GM12878 (cell line): ENCODE results near the gene FANCI. TPM values are rescaled to one million over a fixed set of nuclear protein-coding genes. Genes with fewer than 3 reads are reported as not detected.

Experiments
- ATAC-seq: fragments of 200-7000 bp; cut with Tn5 transposase; 3 replicates; pipeline ENCODE4 v1.9.1; 2020; ENCODE audit warnings: mild to moderate bottlenecking, moderate library complexity
- BruUV-seq: library from RNA; stranded (reverse); fragments of 400-500 nt; replicated peaks from 2 replicates; lab custom pipeline; 2021; lab: Mats Ljungman, UMichigan
- CTCF ChIA-PET: fragments of 300-600 bp; sonication (Branson Sonifier 250); formaldehyde crosslinking; extraction: SDS; loops from one replicate; lab custom pipeline; 2021; ENCODE audit warnings: inconsistent platforms; lab: Yijun Ruan, JAX
- POLR2A ChIA-PET: fragments of 350-600 bp; formaldehyde crosslinking; extraction: SDS; loops from one replicate; lab custom pipeline; 2021; ENCODE audit warnings: inconsistent platforms; lab: Charles Lee
- RAD21 ChIA-PET: fragments of 300-600 bp; sonication (Branson Sonifier 250); formaldehyde crosslinking; loops from one replicate; lab custom pipeline; 2023; ENCODE audit warnings: antibody characterized with exemption; ENCODE audit not compliant: unreplicated experiment; lab: Charles Lee
- SMC1A ChIA-PET: fragments of 300-600 bp; sonication (Branson Sonifier 250); formaldehyde crosslinking; loops from one replicate; lab custom pipeline; 2023; ENCODE audit not compliant: unreplicated experiment, uncharacterized antibody; lab: Charles Lee
- DNase-seq: peaks from one replicate; pipeline ENCODE4 v3.0.0-alpha.2; 2011; ENCODE audit warnings: low read depth, low spot score
- FAIRE-seq: peaks from 3 replicates; lab custom pipeline; 2011; peaks lifted over from hg19 to GRCh38; lab: Jason Lieb, UNC
- H2AFZ ChIP-seq: 2 replicates; pipeline ENCODE4 v1.6.0; 2011; ENCODE audit warnings: low read depth, low read length, control low read depth; ENCODE audit not compliant: control insufficient read depth
- H3K27ac ChIP-seq: 2 replicates; pipeline ENCODE4 v1.5.1; 2011; ENCODE audit warnings: control low read depth; ENCODE audit not compliant: control insufficient read depth, insufficient read depth
- H3K27me3 ChIP-seq, 2 experiments: replicated peaks in 1 of 2; 2 replicates each; pipeline versions ENCODE4 v1.6.0 to v1.6.1; 2011; ENCODE audit warnings: low read length in 1 of 2; ENCODE audit not compliant: control insufficient read depth in 2 of 2, insufficient read depth in 2 of 2
- H3K36me3 ChIP-seq, 2 experiments: 2 replicates each; pipeline ENCODE4 v1.5.1; 2011; ENCODE audit warnings: low read length in 1 of 2; ENCODE audit not compliant: control insufficient read depth in 2 of 2, insufficient read depth in 2 of 2
- H3K4me1 ChIP-seq: 2 replicates; pipeline ENCODE4 v1.6.1; 2011; ENCODE audit warnings: mild to moderate bottlenecking, low read length, moderate library complexity, mixed read lengths; ENCODE audit not compliant: control insufficient read depth, insufficient read depth
- H3K4me2 ChIP-seq: 2 replicates; pipeline ENCODE4 v1.6.0; 2011; ENCODE audit warnings: control low read depth; ENCODE audit not compliant: control insufficient read depth, insufficient read depth
- H3K4me3 ChIP-seq: fragments of 200-600 bp; sonication (generic); 2 replicates; pipeline ENCODE4 v1.5.1; 2016
- H3K79me2 ChIP-seq: 2 replicates; pipeline ENCODE4 v1.6.0; 2011; ENCODE audit warnings: low read length; ENCODE audit not compliant: control insufficient read depth, insufficient read depth
- H3K9ac ChIP-seq: 2 replicates; pipeline ENCODE4 v1.8.0; 2011; ENCODE audit warnings: low read length, control low read depth, mixed read lengths; ENCODE audit not compliant: control insufficient read depth, insufficient read depth
- H3K9me3 ChIP-seq: replicated peaks from 3 replicates; pipeline ENCODE4 v1.5.1; 2011; ENCODE audit warnings: mild to moderate bottlenecking, low read length; ENCODE audit not compliant: control insufficient read depth, insufficient read depth
- H4K20me1 ChIP-seq: 2 replicates; pipeline ENCODE4 v1.6.0; 2011; ENCODE audit not compliant: control insufficient read depth, insufficient read depth
- BCLAF1 ChIP-seq: fragments of 450-650 bp; IDR thresholded peaks from 2 replicates; pipeline ENCODE4 v1.6.1; 2017; ENCODE audit warnings: antibody characterized with exemption, mild to moderate bottlenecking, moderate library complexity
- EZH2 ChIP-seq: IDR thresholded peaks from 2 replicates; pipeline ENCODE4 v1.6.1; 2012; ENCODE audit warnings: low read depth, mild to moderate bottlenecking, control low read depth, inconsistent platforms, low read length, borderline replicate concordance; ENCODE audit not compliant: control insufficient read depth
- FOXM1 ChIP-seq: IDR thresholded peaks from 2 replicates; pipeline ENCODE4 v1.6.1; 2012; ENCODE audit warnings: low read depth, mild to moderate bottlenecking, inconsistent platforms, low read length, moderate library complexity
- LARP7 ChIP-seq: fragments of 450-650 bp; IDR thresholded peaks from 2 replicates; pipeline ENCODE4 v1.6.1; 2017; ENCODE audit warnings: mild to moderate bottlenecking
- POLR2A ChIP-seq: IDR thresholded peaks from 2 replicates; pipeline ENCODE4 v1.6.1; 2011; ENCODE audit warnings: low read depth, mild to moderate bottlenecking, low read length
- STAT1 ChIP-seq: fragments of 450-650 bp; conservative IDR thresholded peaks from 2 replicates; pipeline ENCODE4 v1.6.1; 2014; ENCODE audit warnings: antibody characterized with exemption, mild to moderate bottlenecking
- WGBS: methylation state at CpG from one replicate; pipeline ENCODE4 v1.1.6; 2016; ENCODE audit warnings: low lambda C conversion rate; ENCODE audit not compliant: insufficient replicate concordance, insufficient coverage; ENCODE audit errors: missing lambda C conversion rate; 5-methylcytosine and 5-hydroxymethylcytosine counted together
- in situ Hi-C: fragments of 300-500 bp; cut with MboI; formaldehyde crosslinking; loops from 9 replicates; pipeline ENCODE4 v1.14.3; 2018; ENCODE audit warnings: mixed read lengths
- intact Hi-C: fragments of 100-400 bp; cut with micrococcal nuclease; formaldehyde crosslinking; loops from one replicate; pipeline ENCODE4 v1.14.2; 2022; ENCODE audit not compliant: unreplicated experiment
- polyA plus RNA-seq, 11 experiments: library from polyadenylated mRNA; depleted of rRNA in 4 of 11; unstranded in 6 of 11; stranded (reverse) in 5 of 11; fragments of >200 nt; fragmentation: Nextera tagmentation in 4 of 11; fragmentation: Illumina TruSeq in 1 of 11; extraction: Ambion mirVana in 4 of 11; extraction: Trizol in 1 of 11; gene quantifications; 1 replicate in 1 of 11; 2 replicates in 10 of 11; pipeline versions ENCODE4 v1.2.1 to v1.2.3, GENCODE V29; 2011 to 2016; ENCODE audit warnings: inconsistent platforms in 2 of 11, missing spikeins in 2 of 11, low read depth in 1 of 11
- total RNA-seq, 4 experiments: library from RNA; depleted of rRNA in 3 of 4; stranded (reverse); fragments of >200 nt in 3 of 4; fragmentation: Illumina TruSeq in 1 of 4; extraction: Trizol in 1 of 4; gene quantifications; 2 replicates each; pipeline versions ENCODE4 v1.2.1 to v1.2.3, GENCODE V29; 2013 to 2021
- TF ChIP-seq, protein P1 (sequence below): fragments of 450-650 bp; IDR thresholded peaks from 2 replicates; pipeline ENCODE4 v1.6.1; 2016; ENCODE audit warnings: mild to moderate bottlenecking

Gene FANCI
- total and polyA plus RNA-seq, 10 of the 15 experiments (the other 5 are each of a cell fraction or from before 2014, with no cell fraction given): 38.1 to 129 (median 82.4) TPM

- peaks cover 49% of the 10 kb centered on the region for H3K79me2 ChIP-seq
- no peaks in the 10 kb centered on the region for H3K9me3 ChIP-seq
- H3K27ac ChIP-seq: peak overlapping the region; percentile 90; the same call in 1 of the 2 replicates
- no peak overlapping the region for H2AFZ ChIP-seq
- DNase-seq (no peak), FAIRE-seq (no peak), ATAC-seq (no peak)
- peaks cover 12% of the 10 kb centered on the region for H4K20me1 ChIP-seq
- peak overlapping the region; percentile 76 for H3K4me3 ChIP-seq
- peak overlapping the region; percentile 91 for H3K9ac ChIP-seq
- RAD21 ChIA-PET: no interaction called here
- peaks cover 15 to 34% of the 10 kb centered on the region in 2 experiments for H3K36me3 ChIP-seq
- peaks cover 33% of the 10 kb centered on the region for H3K4me1 ChIP-seq
- in situ Hi-C loops: no loop called here
- peak overlapping the region; percentile 88 for H3K4me2 ChIP-seq
- TF ChIP-seq FOXM1: no peak
- no peak for TF ChIP-seq LARP7
- peak; percentile 43 for TF ChIP-seq POLR2A
- TF ChIP-seq, all 136 proteins: peak for 1
- ChIA-PET CTCF (interaction anchor here (1.0 to 13.0 kb wide), 5 partner anchors 18 to 127 kb away, joined by 3 to 116 read pairs (median 3); partner anchors contain the start of gene FANCI), SMC1A (no interaction called here), POLR2A (no interaction called here)
- intact Hi-C loops: loop anchor here (5.0 kb wide), 1 partner anchor 126 kb away; no protein-coding TSS in a partner anchor
- TSS peak; percentile 65 for BruUV-seq
- H3K27me3 ChIP-seq: no peaks in the 10 kb centered on the region
- 88% methylated on average over 53 of the region's 57 CpGs for WGBS
Observed at GRCh38 chr15:89333011-89333860, 89.5 kb downstream of the FANCI start.

DNA sequence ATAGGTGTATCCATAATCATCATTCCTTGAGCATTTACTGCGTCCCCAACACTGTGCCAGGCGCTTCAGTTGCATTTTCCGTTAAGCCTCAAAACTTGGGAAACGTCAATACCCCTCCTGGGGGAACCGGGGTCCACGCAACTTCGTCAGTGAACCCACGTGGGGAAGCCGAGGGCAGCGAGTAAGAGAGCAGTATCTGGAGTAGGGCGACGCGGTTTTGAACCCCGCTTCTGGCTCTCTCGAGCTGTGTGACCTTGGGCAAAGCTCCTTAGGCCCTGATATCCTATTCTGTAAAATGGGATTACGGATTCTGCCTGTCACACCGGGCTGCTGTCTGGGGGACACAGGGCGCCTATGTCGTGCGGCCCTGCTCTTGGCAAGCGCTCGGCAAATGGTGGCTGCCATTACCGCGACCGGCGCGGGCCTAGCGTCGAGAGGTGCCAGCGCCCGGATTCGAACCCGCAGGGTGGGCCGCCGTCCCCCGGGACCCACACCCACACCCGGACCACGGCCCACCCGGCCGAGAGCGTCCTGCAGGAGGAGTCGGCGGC lies 90.3 kb downstream of the FANCI start:
- no peak for ATAC-seq
- TF ChIP-seq STAT1 (no peak), EZH2 (no peak), BCLAF1 (no peak)
- TF ChIP-seq, protein P1, sequence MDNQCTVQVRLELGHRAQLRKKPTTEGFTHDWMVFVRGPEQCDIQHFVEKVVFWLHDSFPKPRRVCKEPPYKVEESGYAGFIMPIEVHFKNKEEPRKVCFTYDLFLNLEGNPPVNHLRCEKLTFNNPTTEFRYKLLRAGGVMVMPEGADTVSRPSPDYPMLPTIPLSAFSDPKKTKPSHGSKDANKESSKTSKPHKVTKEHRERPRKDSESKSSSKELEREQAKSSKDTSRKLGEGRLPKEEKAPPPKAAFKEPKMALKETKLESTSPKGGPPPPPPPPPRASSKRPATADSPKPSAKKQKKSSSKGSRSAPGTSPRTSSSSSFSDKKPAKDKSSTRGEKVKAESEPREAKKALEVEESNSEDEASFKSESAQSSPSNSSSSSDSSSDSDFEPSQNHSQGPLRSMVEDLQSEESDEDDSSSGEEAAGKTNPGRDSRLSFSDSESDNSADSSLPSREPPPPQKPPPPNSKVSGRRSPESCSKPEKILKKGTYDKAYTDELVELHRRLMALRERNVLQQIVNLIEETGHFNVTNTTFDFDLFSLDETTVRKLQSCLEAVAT: no peak

More for the DNA sequence above, 90.3 kb downstream of the FANCI start:
- Histone ChIP-seq H3K4me2 (peak overlapping the region; percentile 88), H3K4me1 (peaks cover 31% of the 10 kb centered on the region), H3K79me2 (peaks cover 49% of the 10 kb centered on the region), H2AFZ (peak overlapping the region; percentile 62), H3K27ac (peak overlapping the region; percentile 90), H3K9me3 (no peaks in the 10 kb centered on the region), H3K4me3 (peak overlapping the region; percentile 76), H4K20me1 (peaks cover 8% of the 10 kb centered on the region), H3K9ac (peak overlapping the region; percentile 91), H3K36me3 (peaks cover 7 to 27% of the 10 kb centered on the region in 2 experiments), H3K27me3 (no peaks in the 10 kb centered on the region)
- intact Hi-C loops: loop anchor here (5.0 kb wide), 1 partner anchor 127 kb away; no protein-coding TSS in a partner anchor
- DNase-seq (no peak), FAIRE-seq (no peak)
- ChIA-PET CTCF (interaction anchor here (0.6 to 13.0 kb wide), 4 partner anchors 24 to 244 kb away, joined by 3 to 116 read pairs (median 3); no protein-coding TSS in a partner anchor), SMC1A (no interaction called here), RAD21 (interaction anchor here (0.7 to 0.9 kb wide), 2 partner anchors 244 to 246 kb away, joined by 3 read pairs; partner anchors contain the start of gene ABHD2), POLR2A (interaction anchor here (0.6 to 2.0 kb wide), 3 partner anchors 89 to 241 kb away, joined by 3 to 8 read pairs (median 4); partner anchors contain the start of genes FANCI and TICRR)
- in situ Hi-C loops: no loop called here
- WGBS: 1% methylated on average over 43 of the region's 43 CpGs
- BruUV-seq: no TSS peak
